COLO668 (cell line): Measurements from ENCODE around the gene IFT22.
A peak's percentile ranks its signal among the peaks of the same experiment; 100 is the strongest.
"Not testable (repeated sequence)": the region's sequence is repeated elsewhere in the genome, so short reads cannot be mapped to it uniquely, and the experiment has no call there.

Experiments used
- DNase-seq: peaks from one replicate; lab custom pipeline; 2025; ENCODE audit not compliant: unreplicated experiment; lab: John Stamatoyannopoulos, UW

The IFT22 gene

DNA sequence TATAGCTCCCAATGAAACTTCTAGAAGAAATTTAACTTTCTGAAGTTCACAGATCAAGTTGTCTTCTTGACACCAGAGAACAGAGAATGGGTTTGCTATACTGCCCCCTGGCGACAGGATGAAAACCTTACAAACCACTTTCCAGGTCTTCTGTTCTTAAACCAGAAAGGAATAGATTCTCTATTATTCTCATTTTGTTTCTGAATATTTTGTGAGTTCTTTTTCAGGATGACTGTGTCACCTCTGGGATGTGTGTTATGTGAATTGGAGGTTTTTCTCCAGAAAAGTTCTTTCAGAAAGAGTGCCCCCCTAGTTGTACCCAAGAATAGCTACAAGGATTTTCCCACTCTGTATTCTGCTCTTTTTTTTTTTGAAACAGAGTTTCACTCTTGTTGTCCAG, 6.3 kb downstream of the IFT22 start:
- DNase-seq, result peak; percentile 5

GRCh38 chr7:101308245-101309085, 13.1 kb downstream of the IFT22 start:
- DNase-seq, result peak; percentile 53

DNA sequence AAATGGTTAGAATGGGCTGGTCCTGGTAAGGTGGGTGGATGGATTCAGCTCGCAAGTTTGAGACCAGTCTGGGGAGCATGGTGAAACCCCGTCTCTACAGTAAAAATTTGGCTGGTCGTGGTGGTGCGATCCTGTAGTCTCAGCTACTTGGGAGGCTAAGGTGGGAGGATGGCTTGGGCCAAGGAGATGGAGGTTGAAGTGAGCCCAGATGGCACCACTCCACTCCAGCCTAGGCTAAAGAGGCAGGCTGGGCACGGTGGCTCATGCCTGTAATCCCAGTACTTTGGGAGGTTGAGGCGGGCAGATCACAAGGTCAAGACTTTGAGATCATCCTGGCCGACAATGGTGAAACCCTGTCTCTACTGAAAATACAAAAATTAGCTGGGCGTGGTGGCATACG, 15.3 kb downstream of the IFT22 start:
- DNase-seq, result no peak

DNA sequence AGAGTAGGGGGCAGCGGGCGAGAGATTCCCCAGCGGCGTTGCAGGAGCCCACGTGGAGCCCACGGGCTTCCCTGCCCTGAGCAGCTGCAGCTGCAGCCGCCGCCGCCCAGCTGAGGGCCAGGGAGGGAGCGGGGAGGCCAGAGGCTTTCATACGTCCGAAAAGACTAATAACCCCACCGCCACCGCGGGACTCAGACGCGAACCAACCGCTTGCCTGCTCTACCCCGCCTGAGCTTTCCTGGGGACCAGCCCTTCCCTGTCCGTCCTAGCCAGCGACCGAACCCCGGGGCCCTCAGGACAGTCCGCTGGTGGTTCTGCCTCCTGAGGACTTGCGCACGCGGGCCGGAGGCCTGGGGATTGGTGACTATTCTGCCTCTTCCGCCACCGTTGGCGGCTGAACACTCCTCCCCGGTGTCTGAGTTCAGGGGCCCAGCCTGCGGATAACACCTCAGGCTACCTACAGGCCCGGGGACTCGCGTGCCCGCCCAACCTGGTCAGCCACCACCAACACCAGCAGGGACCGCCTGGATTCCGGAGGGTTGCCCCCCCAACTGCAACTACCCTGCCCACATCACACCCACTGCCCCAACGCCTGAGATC, 18.4 kb downstream of the IFT22 start:
- DNase-seq, result no peak

DNA sequence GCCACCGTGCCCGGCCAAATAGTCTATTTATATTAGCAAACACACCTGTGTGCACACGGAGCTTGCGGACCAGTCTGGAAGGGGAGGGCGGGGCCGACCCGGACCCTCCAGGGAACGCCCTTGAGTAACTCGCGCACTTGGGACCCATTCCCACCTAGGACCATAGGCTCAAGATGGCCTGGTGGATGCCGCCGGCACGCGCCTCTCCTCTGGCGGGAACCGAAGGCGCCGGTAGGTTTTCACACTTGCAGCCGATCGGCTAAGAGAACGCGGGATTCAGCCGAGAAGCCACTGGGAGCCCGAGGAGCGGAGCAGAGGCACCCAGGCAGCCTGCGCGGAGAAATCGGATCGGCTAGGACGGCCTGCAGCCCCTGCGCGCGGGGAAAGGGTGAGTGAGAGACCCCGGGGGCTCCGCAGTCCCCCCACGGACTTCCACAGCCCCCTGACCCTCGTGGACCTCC, 18.9 kb downstream of the IFT22 start:
- DNase-seq, result no peak

DNA sequence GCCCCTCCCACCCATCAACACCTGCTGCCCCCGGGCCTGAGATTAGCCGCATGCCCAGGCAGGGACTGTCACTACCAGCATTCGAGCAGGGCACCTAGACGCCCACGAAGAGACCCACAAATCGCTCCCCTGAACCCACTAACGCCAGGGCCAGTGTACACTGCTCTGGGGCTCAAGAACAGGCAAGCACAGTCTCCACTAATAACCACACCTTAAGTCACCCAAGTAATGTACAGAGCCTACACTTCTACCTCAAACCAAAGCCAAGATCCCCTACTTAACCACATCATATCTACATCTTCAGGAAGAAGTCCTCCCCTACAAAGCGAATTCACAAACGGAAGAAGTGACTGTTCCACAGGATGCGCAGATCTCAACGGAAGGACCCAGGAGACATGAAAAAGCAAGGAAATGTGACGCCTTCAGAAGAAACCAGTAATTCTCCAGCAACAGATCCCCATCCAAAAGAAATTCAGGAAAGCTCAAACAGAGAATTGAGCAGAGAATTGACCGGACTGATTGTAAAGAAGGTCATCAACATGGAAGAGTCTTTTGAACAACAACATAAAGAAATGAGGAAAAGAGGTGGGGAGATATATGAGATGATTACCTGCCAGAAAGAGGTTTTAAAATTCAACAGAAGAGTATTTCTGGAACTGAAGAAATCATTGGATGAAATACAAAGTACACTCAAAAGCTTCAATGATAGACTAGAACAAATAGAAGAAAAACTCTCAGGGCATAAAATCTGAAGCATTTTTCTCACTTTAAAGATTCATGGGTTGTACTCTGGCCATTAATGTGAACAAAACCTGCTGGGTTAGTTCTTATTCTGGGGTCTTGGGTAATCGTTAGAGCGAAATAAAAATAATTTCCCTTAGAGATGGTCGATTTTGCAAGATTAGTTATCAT, 20.9 kb downstream of the IFT22 start:
- no peak for DNase-seq

DNA sequence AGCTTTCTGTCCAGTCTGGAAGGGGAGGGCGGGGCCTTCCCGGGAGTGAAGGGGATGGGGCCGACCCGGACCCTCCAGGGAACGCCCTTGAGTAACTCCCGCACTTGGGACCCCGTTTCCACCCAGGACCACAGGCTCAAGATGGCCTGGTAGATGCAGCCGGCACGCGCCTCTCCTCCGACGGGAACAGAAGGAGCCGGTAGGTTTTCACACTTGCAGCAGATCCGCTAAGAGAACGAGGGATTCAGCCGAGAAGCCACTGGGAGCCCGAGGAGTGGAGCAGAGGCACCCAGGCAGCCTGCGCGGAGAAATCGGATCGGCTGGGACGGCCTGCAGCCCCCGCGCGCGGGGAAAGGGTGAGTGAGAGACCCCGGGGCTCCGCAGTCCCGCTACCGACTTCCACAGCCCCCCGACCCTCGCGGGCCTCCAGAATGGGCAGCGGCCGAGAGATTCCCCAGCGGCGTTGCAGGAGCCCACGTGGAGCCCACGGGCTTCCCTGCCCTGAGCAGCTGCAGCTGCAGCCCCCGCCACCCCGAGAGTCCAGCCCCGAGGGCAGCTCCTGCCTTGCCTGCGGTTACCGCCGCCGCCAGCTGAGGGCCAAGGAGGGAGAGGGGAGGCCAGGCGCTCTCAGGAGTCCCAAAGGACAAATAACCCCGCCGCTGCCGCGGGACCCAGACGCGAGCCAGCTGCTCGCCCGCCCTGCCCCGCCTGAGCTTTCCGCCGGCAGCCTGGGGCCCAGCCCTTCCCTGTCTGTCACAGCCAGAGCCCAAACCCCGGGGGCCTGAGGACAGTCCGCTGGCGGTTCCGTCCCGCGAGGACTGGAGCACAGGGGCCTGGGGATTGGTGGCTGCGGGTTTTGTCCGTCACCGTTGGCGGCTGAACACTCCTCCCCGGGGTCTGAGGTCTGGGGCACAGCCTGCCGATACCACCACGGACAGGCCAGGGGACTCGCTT, 21.8 kb downstream of the IFT22 start:
- DNase-seq, result no peak

GRCh38 chr7:101294832-101295121, 26.8 kb downstream of the IFT22 start:
- DNase-seq, result no peak

GRCh38 chr7:101294039-101294831, 27.4 kb downstream of the IFT22 start:
- DNase-seq, result no peak

DNA sequence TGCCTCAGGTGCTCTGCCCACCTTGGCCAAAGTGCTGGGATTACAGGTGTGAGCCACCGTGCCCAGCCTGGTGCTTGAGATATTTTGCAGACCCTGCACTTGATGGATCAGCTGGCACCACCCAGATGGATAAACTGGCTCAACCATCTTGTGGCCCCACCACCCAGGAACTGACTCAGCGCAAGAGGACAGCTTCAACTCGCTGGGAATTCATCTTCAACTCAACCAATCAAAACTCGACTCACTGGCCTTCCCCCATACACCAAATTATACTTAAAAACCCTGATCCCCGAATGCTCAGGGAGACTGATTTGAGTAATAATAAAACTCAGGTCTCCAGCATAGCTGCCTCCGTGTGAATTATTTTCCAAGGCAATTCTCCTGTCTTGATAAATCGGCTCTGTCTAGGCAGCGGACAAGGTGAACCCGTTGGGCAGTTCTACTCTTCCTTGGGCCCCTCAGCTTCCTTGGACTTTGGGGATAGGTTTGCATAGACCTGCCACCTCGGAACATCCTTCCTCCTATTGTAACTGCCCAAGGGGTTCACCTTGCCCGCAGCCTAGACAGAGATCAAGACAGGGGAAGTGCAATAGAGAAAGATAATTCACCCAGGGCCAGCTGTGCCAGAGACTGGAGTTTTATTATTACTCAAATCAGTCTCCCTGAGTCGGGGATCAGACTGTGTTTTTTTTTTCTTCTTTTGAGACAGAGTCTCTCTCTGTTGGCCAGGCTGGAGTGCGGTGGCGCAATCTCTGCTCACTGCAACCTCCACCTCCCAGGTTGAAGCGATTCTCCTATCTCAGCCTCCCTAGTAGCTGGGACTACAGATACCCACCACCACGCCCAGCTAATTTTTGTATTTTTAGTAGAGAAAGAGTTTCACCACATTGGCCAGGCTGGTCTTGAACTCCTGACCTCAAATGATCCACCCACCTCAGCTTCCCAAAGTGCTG, 28.3 kb downstream of the IFT22 start:
- DNase-seq, result not testable (repeated sequence)

- not testable (repeated sequence) for DNase-seq
These were observed 29.0 kb downstream of the IFT22 start for GRCh38 chr7:101292566-101292965.

- DNase-seq, result peak; percentile 49
These were observed 31.2 kb downstream of the IFT22 start for GRCh38 chr7:101290186-101291037.

DNA sequence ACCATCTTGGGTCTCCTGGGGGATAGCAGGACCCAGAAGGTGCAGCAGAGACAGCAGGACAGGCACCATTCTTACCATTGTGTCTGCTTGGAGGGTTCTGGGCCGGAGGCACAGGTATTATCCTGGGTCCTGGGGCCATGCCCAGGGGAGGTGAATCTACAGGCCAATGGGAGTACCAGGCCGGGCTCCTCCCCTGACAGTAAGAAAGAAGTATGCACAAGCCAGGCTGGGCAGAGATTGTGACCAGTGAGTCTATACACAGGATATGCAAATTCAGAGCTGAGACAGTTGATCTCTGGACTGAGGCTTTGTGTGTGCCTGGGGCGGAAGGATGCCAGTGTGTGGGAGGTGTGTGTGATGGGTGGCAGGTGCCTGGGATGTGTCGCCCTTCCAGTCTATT, 31.9 kb downstream of the IFT22 start:
- not testable (repeated sequence) for DNase-seq

GRCh38 chr7:101288439-101288838, 33.2 kb downstream of the IFT22 start:
- no peak for DNase-seq

DNA sequence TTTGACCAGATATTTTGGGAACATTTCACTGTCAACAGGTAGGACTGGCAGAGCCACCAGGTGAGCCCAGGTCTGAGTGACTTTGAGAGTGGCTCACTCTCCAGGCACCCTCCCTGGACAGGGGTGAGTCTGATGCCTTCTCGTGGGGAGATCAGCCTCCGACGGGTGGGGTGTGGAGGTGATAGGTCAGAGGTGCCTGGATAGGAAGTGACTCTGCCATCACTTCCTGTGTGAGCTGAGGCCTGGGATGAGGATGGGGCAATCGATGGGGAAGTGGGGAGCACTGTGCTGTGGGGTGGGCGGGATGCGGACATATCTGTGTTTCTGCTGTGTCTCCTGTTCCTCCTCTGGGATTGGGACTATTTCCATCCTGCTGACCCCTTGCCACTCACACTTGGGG, 34.6 kb downstream of the IFT22 start:
- no peak for DNase-seq

DNA sequence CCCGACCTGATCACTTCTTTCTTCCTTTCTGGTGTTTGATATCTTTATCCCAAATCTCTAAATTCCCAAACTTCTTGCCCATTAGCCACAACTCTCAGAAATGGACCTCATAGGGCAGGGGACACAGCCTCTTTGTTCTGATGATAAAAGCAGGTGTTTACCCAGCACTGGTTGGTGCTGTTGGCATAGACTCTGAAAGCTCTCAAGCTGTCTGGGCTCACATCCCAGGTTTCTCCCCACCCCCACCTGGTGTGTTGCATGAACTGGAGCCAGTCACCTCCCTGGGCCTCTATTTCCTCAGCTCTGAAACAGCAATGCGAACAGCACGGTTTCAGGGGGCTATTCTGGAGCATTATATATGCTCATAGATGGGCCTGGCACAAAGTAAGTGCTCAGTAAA, 35.7 kb downstream of the IFT22 start:
- DNase-seq, result not testable (repeated sequence)

DNA sequence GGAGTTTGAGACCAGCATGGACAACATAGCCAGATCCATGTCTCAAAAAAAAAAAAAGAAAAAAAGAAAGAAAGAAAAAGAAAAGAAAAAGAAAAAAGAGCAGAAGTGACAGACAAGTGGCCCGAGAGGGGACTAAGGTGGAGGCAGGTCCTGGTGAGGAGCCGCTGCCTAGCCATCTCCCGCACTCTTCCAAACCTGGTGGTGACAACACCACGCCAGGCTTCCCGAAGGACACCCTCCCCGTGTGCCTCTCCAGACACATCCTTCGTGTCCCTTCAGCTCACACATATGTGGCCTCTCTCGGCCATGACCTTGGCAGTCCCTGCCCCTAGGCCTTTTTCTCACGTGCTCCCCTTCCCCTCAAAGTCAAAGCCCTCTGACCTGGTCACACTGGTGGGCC, 36.4 kb downstream of the IFT22 start:
- no peak for DNase-seq

- DNase-seq, result not testable (repeated sequence)
These were observed 40.7 kb downstream of the IFT22 start for GRCh38 chr7:101280912-101281311.
